Stimulated activated naive CD8-positive, alpha-beta T cell treated with anti-CD3 and anti-CD28 coated beads, Interleukin-15, Interleukin-2, amounts not matched to agents 100 U/mL and 50 U/mL, for 24 hours (primary cell): ENCODE results near the gene PAQR8.
"Not testable (repeated sequence)": the region's sequence is repeated elsewhere in the genome, so short reads cannot be mapped to it uniquely, and the experiment has no call there.

ENCODE experiments used
- ATAC-seq: fragments of 150-1000 bp; cut with Tn5 transposase; one replicate; pipeline ENCODE4 v1.10.0; 2021
- DNase-seq: peaks from one replicate; pipeline ENCODE4 v3.0.0; 2021

The PAQR8 gene

DNA sequence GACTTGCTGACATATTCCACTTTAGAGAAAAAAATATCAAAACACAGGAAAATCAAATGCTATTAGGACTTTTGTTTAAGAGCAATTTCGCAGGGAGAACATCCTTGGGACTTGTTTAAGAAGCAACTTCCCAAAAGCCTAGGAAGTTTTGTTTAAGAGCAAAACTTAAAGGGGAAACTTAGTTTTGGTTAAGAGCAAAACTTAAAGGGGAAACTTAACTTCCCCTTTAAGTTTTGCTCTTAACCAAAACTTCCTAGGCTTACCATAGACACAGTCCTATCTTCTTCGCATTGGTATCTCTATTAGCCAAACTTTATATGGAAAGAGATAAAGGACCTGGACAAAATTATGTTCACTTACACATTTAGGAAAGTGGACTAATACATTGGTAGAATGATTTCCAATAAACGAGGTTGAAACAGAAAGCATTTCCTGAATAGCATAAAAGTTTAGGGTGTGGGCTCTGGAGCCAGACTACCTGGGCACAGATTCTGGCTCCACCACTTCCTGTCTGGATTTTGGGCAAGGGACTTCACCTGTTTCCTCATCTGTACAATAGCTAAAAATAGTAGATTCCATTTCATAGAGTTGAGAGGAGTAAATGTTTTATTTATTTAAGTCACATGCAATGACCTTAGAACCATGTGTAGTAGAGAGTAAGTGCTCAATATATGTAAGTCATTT lies 15.7 kb downstream of the PAQR8 start:
- no peak for DNase-seq
- ATAC-seq = no peak

DNA sequence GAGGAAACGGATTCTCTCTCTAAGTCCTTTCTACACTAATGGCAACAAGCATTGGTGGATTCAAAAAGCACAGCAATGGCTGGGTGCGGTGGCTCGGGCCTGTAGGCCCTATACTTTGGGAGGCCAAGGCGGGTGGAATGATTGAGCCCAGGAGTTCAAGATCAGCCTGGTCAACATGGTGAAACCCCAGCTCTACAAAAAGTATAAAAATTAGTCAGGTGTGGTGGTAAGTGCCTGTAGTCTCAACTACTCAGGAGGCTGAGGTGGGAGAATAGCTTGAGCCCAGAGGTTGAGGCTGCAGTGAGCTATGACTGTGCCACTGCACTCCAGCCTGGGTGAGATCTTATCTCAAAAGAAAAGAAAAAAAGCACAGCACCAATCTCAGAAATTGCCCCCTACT lies 19.3 kb downstream of the PAQR8 start:
- DNase-seq (peak; percentile 27), ATAC-seq (peak; percentile 64)

GRCh38 chr6:52384145-52384766 lies 22.3 kb downstream of the PAQR8 start:
- DNase-seq = no peak
- no peak for ATAC-seq

- DNase-seq (no peak), ATAC-seq (peak; percentile 64)
These were observed 23.1 kb downstream of the PAQR8 start for GRCh38 chr6:52385074-52385473.

- ATAC-seq, DNase-seq: not testable (repeated sequence)
These were observed 26.2 kb downstream of the PAQR8 start for GRCh38 chr6:52388119-52388518.

DNA sequence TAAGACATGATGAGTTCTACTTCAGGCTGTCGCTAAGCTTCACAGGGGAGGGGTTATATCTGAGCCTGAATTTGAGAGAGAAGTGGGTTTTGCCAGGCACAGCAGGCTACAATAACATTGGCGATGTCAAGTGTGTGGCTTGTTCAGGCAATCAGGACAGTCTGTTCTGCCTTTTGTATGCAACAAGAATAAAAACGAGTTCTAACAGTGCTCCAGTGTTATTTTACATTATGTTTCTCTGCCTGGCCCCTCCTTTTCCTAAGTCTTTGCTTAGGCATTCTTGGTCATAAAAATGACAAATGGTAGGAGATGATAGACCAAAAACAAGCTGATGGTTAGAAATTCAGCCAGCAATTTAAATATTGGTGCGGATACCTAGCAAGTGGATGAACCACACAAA lies 26.8 kb downstream of the PAQR8 start:
- DNase-seq (no peak), ATAC-seq (no peak)

GRCh38 chr6:52389264-52389625 lies 27.3 kb downstream of the PAQR8 start:
- ATAC-seq (no peak), DNase-seq (no peak)

GRCh38 chr6:52389626-52390360 lies 27.8 kb downstream of the PAQR8 start:
- ATAC-seq = peak; percentile 56

GRCh38 chr6:52390361-52390727 lies 28.4 kb downstream of the PAQR8 start:
- peak; percentile 65 for ATAC-seq

More at GRCh38 chr6:52389626-52390360, 27.8 kb downstream of the PAQR8 start:
- peak; percentile 56 for DNase-seq

DNA sequence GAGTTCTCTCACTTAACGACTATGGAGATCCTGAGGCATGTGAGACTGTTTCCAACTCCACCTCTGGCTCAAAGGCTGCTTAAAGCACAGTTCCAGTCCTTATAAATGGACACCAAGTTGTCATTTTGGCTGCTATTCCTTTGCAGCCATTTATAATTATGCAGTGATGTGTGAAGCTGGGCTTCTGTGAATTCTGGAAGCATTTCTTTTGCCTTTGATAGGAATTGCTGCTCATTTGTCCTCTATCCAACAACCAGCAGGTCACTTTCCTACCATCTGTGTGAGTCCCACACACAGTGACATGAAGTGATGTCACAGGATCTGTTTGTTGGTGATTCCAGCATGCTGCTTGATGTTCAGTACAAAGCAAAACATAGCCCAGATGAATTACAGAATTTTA lies 29.6 kb downstream of the PAQR8 start:
- no peak for ATAC-seq
- no peak for DNase-seq

More at GRCh38 chr6:52390361-52390727, 28.4 kb downstream of the PAQR8 start:
- DNase-seq = peak; percentile 46

- no peak for DNase-seq
- ATAC-seq = peak; percentile 30
These were observed 31.0 kb downstream of the PAQR8 start for GRCh38 chr6:52392944-52393343.

GRCh38 chr6:52393780-52394179 lies 31.8 kb downstream of the PAQR8 start:
- ATAC-seq = no peak
- DNase-seq = no peak

DNA sequence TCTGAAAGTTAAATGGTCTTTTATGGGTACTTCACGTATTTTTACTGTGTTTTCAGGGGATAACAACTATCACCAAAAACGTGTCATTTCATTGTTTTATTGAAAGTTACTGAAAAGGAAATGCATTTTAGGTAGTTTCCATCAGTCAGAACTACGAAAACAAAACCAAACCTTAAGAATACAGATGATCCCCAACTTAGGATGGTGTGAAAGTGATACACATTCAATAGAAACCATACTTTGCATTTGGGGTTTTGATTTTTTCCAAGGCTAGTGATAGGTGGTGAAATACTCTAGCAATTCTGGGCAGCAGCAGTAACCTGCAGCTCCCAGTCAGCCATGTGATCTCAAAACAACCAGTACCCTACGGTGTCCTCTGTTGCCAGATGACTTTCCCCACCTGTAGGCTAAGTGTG lies 32.3 kb downstream of the PAQR8 start:
- DNase-seq = no peak
- ATAC-seq = peak; percentile 64

- no peak for ATAC-seq
These were observed 34.0 kb downstream of the PAQR8 start for GRCh38 chr6:52395969-52396368.

GRCh38 chr6:52399511-52400312 lies 37.8 kb downstream of the PAQR8 start:
- peak; percentile 37 for DNase-seq
- ATAC-seq = peak; percentile 36

More at GRCh38 chr6:52395969-52396368, 34.0 kb downstream of the PAQR8 start:
- DNase-seq = no peak

DNA sequence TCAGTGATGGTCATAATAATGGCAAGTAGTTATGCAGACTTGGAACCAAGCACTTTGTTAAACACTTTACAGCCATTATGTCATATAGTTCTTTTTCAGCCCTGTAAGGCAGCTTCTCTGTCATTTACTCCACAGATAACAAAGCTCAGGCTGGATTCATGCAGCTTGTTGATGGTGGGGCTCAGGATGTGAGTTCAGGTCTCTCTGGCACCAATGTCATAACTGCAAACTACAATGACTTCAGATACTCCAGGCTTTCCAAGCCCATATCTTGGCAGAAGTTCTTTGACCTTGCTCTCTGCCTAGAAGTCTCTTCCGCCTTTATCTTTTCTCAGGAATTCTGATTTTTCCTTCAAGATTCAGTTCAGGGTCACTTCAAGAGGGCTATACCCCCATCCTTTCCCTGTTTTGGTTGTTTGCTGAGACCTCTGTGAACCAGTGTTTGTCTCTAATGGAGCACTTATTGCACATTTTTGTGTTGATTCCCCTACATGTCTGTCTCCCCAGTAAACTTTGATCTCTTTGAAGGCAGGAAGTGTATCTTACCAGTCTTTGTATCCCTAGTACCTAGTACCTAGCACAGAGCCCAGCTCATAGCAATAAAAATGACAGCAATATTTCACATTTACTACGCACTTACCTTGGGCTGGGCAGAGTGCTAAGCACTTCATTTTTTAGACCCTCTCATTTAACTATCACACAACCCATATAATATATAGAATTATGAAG lies 38.5 kb downstream of the PAQR8 start:
- DNase-seq = no peak
- no peak for ATAC-seq

DNA sequence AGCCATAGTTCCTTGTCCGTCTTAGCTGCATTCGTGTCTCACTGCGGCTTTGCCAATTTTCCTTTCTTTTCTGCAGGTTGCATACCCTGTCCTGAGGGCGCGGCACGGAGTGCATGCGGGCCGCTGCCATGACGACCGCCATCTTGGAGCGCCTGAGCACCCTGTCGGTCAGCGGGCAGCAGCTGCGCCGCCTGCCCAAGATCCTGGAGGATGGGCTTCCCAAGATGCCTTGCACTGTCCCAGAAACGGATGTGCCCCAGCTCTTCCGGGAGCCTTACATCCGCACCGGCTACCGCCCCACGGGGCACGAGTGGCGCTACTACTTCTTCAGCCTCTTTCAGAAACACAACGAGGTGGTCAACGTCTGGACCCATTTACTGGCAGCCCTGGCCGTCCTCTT lies 41.1 kb downstream of the PAQR8 start:
- no peak for ATAC-seq
- no peak for DNase-seq

GRCh38 chr6:52403627-52404026 lies 41.7 kb downstream of the PAQR8 start:
- ATAC-seq = no peak
- DNase-seq = no peak

GRCh38 chr6:52405243-52405642 lies 43.3 kb downstream of the PAQR8 start:
- ATAC-seq = no peak
- no peak for DNase-seq

DNA sequence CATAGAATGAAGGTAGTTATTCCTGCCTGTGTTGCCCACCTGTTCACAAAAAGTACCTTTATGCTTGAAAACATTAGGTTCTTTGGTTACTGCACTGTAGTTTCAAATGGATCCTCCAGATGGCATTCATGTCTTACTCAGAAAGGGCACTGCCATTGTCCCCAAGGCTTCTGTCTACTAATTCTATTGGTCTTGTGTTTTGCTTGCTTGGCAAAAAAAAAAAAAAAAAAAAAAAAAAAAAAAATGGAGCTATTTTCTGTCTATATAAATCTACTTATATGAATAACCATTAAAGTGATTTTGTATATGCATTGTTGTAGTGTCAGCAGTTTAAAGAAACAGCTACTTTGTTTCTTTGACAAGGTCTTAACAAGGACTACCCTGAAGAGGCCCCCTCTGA lies 45.5 kb downstream of the PAQR8 start:
- ATAC-seq (peak; percentile 42), DNase-seq (no peak)

GRCh38 chr6:52409499-52409898 lies 47.5 kb downstream of the PAQR8 start:
- ATAC-seq (no peak), DNase-seq (no peak)

- ATAC-seq (no peak), DNase-seq (no peak)
These were observed 49.0 kb downstream of the PAQR8 start for GRCh38 chr6:52410979-52411378.
